Stimulated activated CD4-positive, alpha-beta T cell treated with anti-CD3 and anti-CD28 coated beads, TNF-alpha, amount 100 ng/mL, for 4 hours (primary cell): ENCODE data around the gene NUBP2.

ENCODE experiments used
- DNase-seq, 3 experiments: peaks; one replicate each; pipeline ENCODE4 v3.0.0-alpha.2; 2020; ENCODE audit warnings: low read depth in 3 of 3

NUBP2 gene

GRCh38 chr16:1758923-1759322 lies 23.8 kb upstream of the NUBP2 start:
- DNase-seq = no peak

- DNase-seq = no peak
Observed at GRCh38 chr16:1759511-1759910, 23.2 kb upstream of the NUBP2 start.

- DNase-seq = no peak
Observed at GRCh38 chr16:1760911-1761310, 21.8 kb upstream of the NUBP2 start.

- no peak for DNase-seq
Observed at GRCh38 chr16:1761751-1762150, 21.0 kb upstream of the NUBP2 start.

- DNase-seq = no peak
Observed at GRCh38 chr16:1762196-1762878, 20.4 kb upstream of the NUBP2 start.

- DNase-seq = no peak
Observed at GRCh38 chr16:1762879-1763520, 19.8 kb upstream of the NUBP2 start.

- DNase-seq = no peak
Observed at GRCh38 chr16:1763521-1764511, 18.9 kb upstream of the NUBP2 start.

GRCh38 chr16:1764971-1765370 lies 17.8 kb upstream of the NUBP2 start:
- DNase-seq = no peak

- DNase-seq = no peak
Observed at GRCh38 chr16:1765826-1766225, 16.9 kb upstream of the NUBP2 start.

GRCh38 chr16:1766231-1766630 lies 16.5 kb upstream of the NUBP2 start:
- no peak for DNase-seq

- no peak for DNase-seq
Observed at GRCh38 chr16:1766701-1767100, 16.1 kb upstream of the NUBP2 start.

GRCh38 chr16:1767116-1767994 lies 15.4 kb upstream of the NUBP2 start:
- no peak for DNase-seq

GRCh38 chr16:1768061-1768766 lies 14.5 kb upstream of the NUBP2 start:
- DNase-seq = no peak

GRCh38 chr16:1768767-1769401 lies 13.9 kb upstream of the NUBP2 start:
- no peak for DNase-seq

GRCh38 chr16:1769402-1770300 lies 13.1 kb upstream of the NUBP2 start:
- DNase-seq = no peak

GRCh38 chr16:1770328-1771187 lies 12.2 kb upstream of the NUBP2 start:
- DNase-seq = peak in 1 of 3 experiments; percentile 45

GRCh38 chr16:1771188-1771863 lies 11.4 kb upstream of the NUBP2 start, which contains the start of gene NME3:
NME3 (minus strand) TSS chr16:1771543; CDS start chr16:1771534, 9 bp downstream.
- DNase-seq = peak; percentile 51 to 65 (median 61)
